ENCODE results near the gene HCFC2.

- TF ChIP-seq CTCF (IDR thresholded peaks at IDR 0.05): no peak
- TF ChIP-seq POLR2A (IDR thresholded peaks at IDR 0.05): no peak
Observed at GRCh38 chr12:104109446-104110271, 45.3 kb downstream of the HCFC2 start.
